GM21447 (cell line): ENCODE measurements around the gene TBC1D3.
"Not testable (repeated sequence)": the region's sequence is repeated elsewhere in the genome, so short reads cannot be mapped to it uniquely, and the experiment has no call there.

Experiments used
- ATAC-seq: cut with Tn5 transposase; IDR thresholded peaks from one replicate; pipeline ENCODE4 v1.9.1; 2021; ENCODE audit not compliant: unreplicated experiment

Gene TBC1D3

GRCh38 chr17:38192455-38192854 is at the start of gene TBC1D3:
Gene TBC1D3 (minus strand): TSS chr17:38192555. CDS start chr17:38191029, 1,526 bp downstream.
- ATAC-seq = not testable (repeated sequence)

- ATAC-seq = not testable (repeated sequence)
Measured at GRCh38 chr17:38232790-38233189, 40.4 kb upstream of the TBC1D3 start.

- not testable (repeated sequence) for ATAC-seq
Measured at GRCh38 chr17:38225844-38226495, 33.6 kb upstream of the TBC1D3 start.

- ATAC-seq = not testable (repeated sequence)
Measured at GRCh38 chr17:38220867-38221266, 28.5 kb upstream of the TBC1D3 start.

- ATAC-seq = not testable (repeated sequence)
Measured at GRCh38 chr17:38200271-38200670, 7.9 kb upstream of the TBC1D3 start.

- ATAC-seq = not testable (repeated sequence)
Measured at GRCh38 chr17:38134860-38135259, 57.5 kb downstream of the TBC1D3 start.
